ENCODE data around the gene TTC9.

Gene TTC9

DNA sequence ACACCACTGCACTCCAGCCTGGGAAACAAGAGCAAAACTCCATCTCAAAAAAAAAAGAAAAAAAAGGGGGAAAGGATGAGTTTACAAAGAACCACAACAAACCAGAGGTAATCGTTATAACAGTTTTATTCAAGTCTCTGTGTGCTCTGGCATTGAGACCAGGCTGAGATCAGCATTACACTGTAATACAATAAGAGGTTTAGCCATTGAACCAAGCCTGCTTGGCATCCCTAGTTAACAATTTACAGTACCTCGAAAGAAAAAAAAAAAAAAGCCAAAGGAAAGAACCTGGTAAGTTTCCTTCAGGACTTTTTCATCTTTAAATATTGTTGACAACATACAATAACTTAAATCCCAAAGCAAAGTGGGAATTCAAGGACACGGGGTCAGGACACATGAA lies 80.7 kb downstream of the TTC9 start:
- no peak overlapping the region for H3K4me3 ChIP-seq (ENCODE audit: low read depth, low read length)
- no peak for DNase-seq (ENCODE audit: low read depth)
- no peak for TF ChIP-seq CTCF (IDR thresholded peaks at IDR 0.05; ENCODE audit: low read depth, low read length, missing control alignments)

DNA sequence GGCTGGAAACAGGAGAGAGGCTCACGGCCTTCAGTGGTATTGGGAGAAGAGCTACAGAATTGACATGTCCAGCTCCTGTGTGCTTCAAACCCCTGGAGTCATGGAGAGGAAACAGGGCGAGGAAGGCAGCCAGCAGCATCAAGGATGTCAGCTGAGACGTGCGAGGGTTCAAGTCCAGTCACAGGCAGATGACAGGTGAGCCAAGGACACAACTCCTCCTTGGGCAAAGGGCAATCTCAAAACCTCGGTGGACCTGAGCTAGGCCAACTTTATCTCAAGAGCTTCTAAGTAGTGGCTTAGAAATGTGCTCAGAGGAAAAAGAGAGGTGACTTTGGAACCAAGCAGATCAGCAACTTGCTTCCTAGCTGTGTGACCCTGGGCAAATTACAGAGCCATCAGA lies 81.6 kb downstream of the TTC9 start:
- H3K4me3 ChIP-seq (ENCODE audit: low read depth, low read length), result no peak overlapping the region
- no peak for DNase-seq (ENCODE audit: low read depth)
- TF ChIP-seq CTCF (IDR thresholded peaks at IDR 0.05; ENCODE audit: low read depth, low read length, missing control alignments), result no peak

GRCh38 chr14:70724110-70724509 lies 82.4 kb downstream of the TTC9 start:
- DNase-seq (ENCODE audit: low read depth), result no peak
- no peak for TF ChIP-seq CTCF (IDR thresholded peaks at IDR 0.05; ENCODE audit: low read depth, low read length, missing control alignments)
- H3K4me3 ChIP-seq (ENCODE audit: low read depth, low read length), result no peak overlapping the region

GRCh38 chr14:70724944-70725343 lies 83.2 kb downstream of the TTC9 start:
- H3K4me3 ChIP-seq (ENCODE audit: low read depth, low read length), result no peak overlapping the region
- DNase-seq (ENCODE audit: low read depth), result no peak
- TF ChIP-seq CTCF (IDR thresholded peaks at IDR 0.05; ENCODE audit: low read depth, low read length, missing control alignments), result no peak
